ENCODE measurements around the gene RABGAP1L.

Gene RABGAP1L

DNA sequence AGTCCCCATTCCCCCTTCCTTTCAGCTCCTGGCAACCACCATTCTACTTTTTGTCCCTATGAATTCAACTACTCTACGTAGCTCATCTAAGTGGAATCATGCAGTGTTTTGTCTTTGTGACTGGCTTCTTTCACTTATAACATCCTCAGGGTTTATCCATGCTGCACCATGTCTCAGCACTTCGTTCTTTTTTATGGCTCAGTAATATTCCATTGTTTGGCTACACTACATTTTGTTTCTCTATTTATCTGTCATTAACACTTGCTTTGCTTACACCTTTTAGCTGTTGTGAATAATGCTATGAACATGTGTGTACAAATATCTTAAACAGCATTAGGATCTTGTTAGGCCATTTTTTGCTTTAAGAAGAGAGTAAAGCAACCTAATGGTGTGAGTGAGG lies 865.5 kb downstream of the RABGAP1L start:
- H3K27me3 ChIP-seq (ENCODE audit: insufficient read depth, low read length, poor library complexity, severe bottlenecking): no peaks in the 10 kb centered on the region
- no peak overlapping the region for H3K9ac ChIP-seq (ENCODE audit: low read depth, low read length, poor library complexity, severe bottlenecking)
- peaks cover 26% of the 10 kb centered on the region for H3K79me2 ChIP-seq (ENCODE audit: insufficient read depth, low read length)
- H3K36me3 ChIP-seq (ENCODE audit: insufficient read depth, low read length): no peaks in the 10 kb centered on the region
- TF ChIP-seq, protein P1, sequence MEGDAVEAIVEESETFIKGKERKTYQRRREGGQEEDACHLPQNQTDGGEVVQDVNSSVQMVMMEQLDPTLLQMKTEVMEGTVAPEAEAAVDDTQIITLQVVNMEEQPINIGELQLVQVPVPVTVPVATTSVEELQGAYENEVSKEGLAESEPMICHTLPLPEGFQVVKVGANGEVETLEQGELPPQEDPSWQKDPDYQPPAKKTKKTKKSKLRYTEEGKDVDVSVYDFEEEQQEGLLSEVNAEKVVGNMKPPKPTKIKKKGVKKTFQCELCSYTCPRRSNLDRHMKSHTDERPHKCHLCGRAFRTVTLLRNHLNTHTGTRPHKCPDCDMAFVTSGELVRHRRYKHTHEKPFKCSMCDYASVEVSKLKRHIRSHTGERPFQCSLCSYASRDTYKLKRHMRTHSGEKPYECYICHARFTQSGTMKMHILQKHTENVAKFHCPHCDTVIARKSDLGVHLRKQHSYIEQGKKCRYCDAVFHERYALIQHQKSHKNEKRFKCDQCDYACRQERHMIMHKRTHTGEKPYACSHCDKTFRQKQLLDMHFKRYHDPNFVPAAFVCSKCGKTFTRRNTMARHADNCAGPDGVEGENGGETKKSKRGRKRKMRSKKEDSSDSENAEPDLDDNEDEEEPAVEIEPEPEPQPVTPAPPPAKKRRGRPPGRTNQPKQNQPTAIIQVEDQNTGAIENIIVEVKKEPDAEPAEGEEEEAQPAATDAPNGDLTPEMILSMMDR (conservative IDR thresholded peaks at IDR 0.05; ENCODE audit: low read length): no peak
- TF ChIP-seq EZH2phosphoT487 (IDR thresholded peaks at IDR 0.05; ENCODE audit: borderline replicate concordance): no peak
- H4K20me1 ChIP-seq (ENCODE audit: insufficient read depth, low read length, poor library complexity, severe bottlenecking): peaks cover 18% of the 10 kb centered on the region
- no peak overlapping the region for H3K4me3 ChIP-seq (ENCODE audit: low read length, poor library complexity, severe bottlenecking)
- H3K4me2 ChIP-seq (ENCODE audit: low read depth, low read length, poor library complexity, severe bottlenecking): no peak overlapping the region
- H2AFZ ChIP-seq (ENCODE audit: low read length): no peak overlapping the region
- no peaks in the 10 kb centered on the region for H3K9me2 ChIP-seq (replicated peaks; ENCODE audit: low read depth, low read length)
- no peaks in the 10 kb centered on the region for H3F3A ChIP-seq (ENCODE audit: low read depth)
- peaks cover 17% of the 10 kb centered on the region for H3K4me1 ChIP-seq (ENCODE audit: insufficient read depth, low read length, poor library complexity, severe bottlenecking)
- H3K9me3 ChIP-seq (ENCODE audit: insufficient read depth, low read depth, low read length): no peaks in the 10 kb centered on the region; the same call in 1 of the 2 replicates

DNA sequence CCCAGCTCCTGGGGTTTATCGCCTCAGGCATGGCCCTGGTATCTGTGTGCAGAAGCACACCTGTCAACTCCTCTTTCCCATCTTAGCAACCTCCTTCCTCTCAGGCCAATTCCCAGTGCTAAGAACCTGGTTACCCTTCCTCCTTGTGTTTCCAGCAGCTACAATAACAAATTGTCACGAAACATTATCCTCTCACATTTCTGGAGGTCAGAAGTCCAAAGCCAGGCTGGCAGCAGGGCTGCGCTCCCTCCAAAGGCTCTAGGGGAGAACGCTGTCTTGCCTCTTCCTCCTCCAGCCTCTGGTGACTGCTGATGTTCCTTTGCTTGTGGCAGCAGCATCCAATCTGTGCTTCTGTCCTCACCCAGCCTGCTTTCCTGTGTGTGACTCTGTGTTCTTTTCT lies 874.6 kb downstream of the RABGAP1L start:
- Histone ChIP-seq H3K79me2 (ENCODE audit: insufficient read depth, low read length) (no peaks in the 10 kb centered on the region), H2AFZ (ENCODE audit: low read length) (no peak overlapping the region), H3K9me3 (ENCODE audit: insufficient read depth, low read depth, low read length) (no peaks in the 10 kb centered on the region), H3K9ac (ENCODE audit: low read depth, low read length, poor library complexity, severe bottlenecking) (no peak overlapping the region), H3K9me2 (replicated peaks; ENCODE audit: low read depth, low read length) (no peaks in the 10 kb centered on the region), H3K4me2 (ENCODE audit: low read depth, low read length, poor library complexity, severe bottlenecking) (no peak overlapping the region), H3K36me3 (ENCODE audit: insufficient read depth, low read length) (no peaks in the 10 kb centered on the region), H3F3A (ENCODE audit: low read depth) (no peaks in the 10 kb centered on the region), H3K27me3 (ENCODE audit: insufficient read depth, low read length, poor library complexity, severe bottlenecking) (no peaks in the 10 kb centered on the region), H3K4me1 (ENCODE audit: insufficient read depth, low read length, poor library complexity, severe bottlenecking) (peaks cover 4% of the 10 kb centered on the region), H3K4me3 (ENCODE audit: low read length, poor library complexity, severe bottlenecking) (no peak overlapping the region), H4K20me1 (ENCODE audit: insufficient read depth, low read length, poor library complexity, severe bottlenecking) (no peaks in the 10 kb centered on the region)
- TF ChIP-seq EZH2phosphoT487 (IDR thresholded peaks at IDR 0.05; ENCODE audit: borderline replicate concordance): no peak
- TF ChIP-seq, protein P1 (conservative IDR thresholded peaks at IDR 0.05; ENCODE audit: low read length): no peak

DNA sequence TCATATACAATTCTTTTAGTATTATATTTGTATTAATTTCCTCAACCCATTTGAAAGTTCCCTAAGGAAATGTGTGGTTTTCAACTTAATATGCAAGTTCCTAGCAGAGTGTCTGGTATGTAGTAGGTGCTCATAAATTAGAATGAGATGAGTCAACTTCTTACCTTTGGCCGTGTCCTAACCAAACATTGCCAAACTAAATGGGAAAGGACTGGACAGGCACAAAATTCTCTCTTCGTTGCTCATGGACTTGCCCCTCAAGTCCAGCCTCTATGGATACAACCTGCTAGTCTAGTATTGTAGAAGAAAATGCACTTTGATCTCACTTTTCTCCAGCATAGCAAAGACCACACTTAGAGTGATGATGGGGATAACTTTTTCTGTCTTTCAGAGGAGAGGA lies 875.5 kb downstream of the RABGAP1L start:
- Histone ChIP-seq H4K20me1 (ENCODE audit: insufficient read depth, low read length, poor library complexity, severe bottlenecking) (no peaks in the 10 kb centered on the region), H3K9me3 (ENCODE audit: insufficient read depth, low read depth, low read length) (no peaks in the 10 kb centered on the region), H3F3A (ENCODE audit: low read depth) (no peaks in the 10 kb centered on the region), H3K36me3 (ENCODE audit: insufficient read depth, low read length) (no peaks in the 10 kb centered on the region), H3K4me3 (ENCODE audit: low read length, poor library complexity, severe bottlenecking) (no peak overlapping the region), H3K9me2 (replicated peaks; ENCODE audit: low read depth, low read length) (no peaks in the 10 kb centered on the region), H3K4me2 (ENCODE audit: low read depth, low read length, poor library complexity, severe bottlenecking) (no peak overlapping the region), H2AFZ (ENCODE audit: low read length) (no peak overlapping the region; the same call in 1 of the 2 replicates), H3K27me3 (ENCODE audit: insufficient read depth, low read length, poor library complexity, severe bottlenecking) (no peaks in the 10 kb centered on the region), H3K79me2 (ENCODE audit: insufficient read depth, low read length) (no peaks in the 10 kb centered on the region), H3K4me1 (ENCODE audit: insufficient read depth, low read length, poor library complexity, severe bottlenecking) (peaks cover 4% of the 10 kb centered on the region), H3K9ac (ENCODE audit: low read depth, low read length, poor library complexity, severe bottlenecking) (no peak overlapping the region)
- TF ChIP-seq, protein P1 (conservative IDR thresholded peaks at IDR 0.05; ENCODE audit: low read length): no peak
- TF ChIP-seq EZH2phosphoT487 (IDR thresholded peaks at IDR 0.05; ENCODE audit: borderline replicate concordance): no peak
